Activated T-cell treated with anti-CD3 and anti-CD28 coated beads, Interleukin-2, amount 50 U/mL, for 24 hours (primary cell): ENCODE data around the gene ZNF577.
"Not testable (repeated sequence)": the region's sequence is repeated elsewhere in the genome, so short reads cannot be mapped to it uniquely, and the experiment has no call there.

Source experiments
- DNase-seq: peaks from one replicate; pipeline ENCODE4 v3.0.0-alpha.2; 2020
- H3K27ac Mint-ChIP-seq: 2 replicates; pipeline ENCODE4 v1.8.0; 2020; ENCODE audit warnings: mild to moderate bottlenecking, mixed read lengths
- H3K27me3 Mint-ChIP-seq: 2 replicates; pipeline ENCODE4 v1.8.0; 2020; ENCODE audit warnings: mixed read lengths
- H3K36me3 Mint-ChIP-seq: 2 replicates; pipeline ENCODE4 v1.8.0; 2020; ENCODE audit warnings: low read depth, mixed read lengths
- H3K4me1 Mint-ChIP-seq: 2 replicates; pipeline ENCODE4 v1.8.0; 2020; ENCODE audit warnings: low read depth, mixed read lengths
- H3K4me3 Mint-ChIP-seq: 2 replicates; pipeline ENCODE4 v1.8.0; 2020; ENCODE audit warnings: mild to moderate bottlenecking, moderate library complexity, mixed read lengths
- H3K9me3 Mint-ChIP-seq: 2 replicates; pipeline ENCODE4 v1.8.0; 2020; ENCODE audit warnings: mixed read lengths

The ZNF577 gene

GRCh38 chr19:51887522-51888498, at the start of gene ZNF577:
Gene ZNF577 (minus strand): TSS chr19:51887951. CDS start chr19:51880382, 7,569 bp downstream.
- peak; percentile 69 for DNase-seq
- Mint-ChIP-seq H3K36me3 (peaks cover 98% of the 10 kb centered on the region), H3K27ac (peak within 1 kb of the TSS; percentile 77), H3K9me3 (peaks cover 73% of the 10 kb centered on the region), H3K4me1 (peaks cover 6% of the 10 kb centered on the region), H3K27me3 (no peaks in the 10 kb centered on the region), H3K4me3 (peak within 1 kb of the TSS; percentile 84)

- peaks cover 98% of the 10 kb centered on the region for H3K36me3 Mint-ChIP-seq
- DNase-seq: no peak
- peaks cover 58% of the 10 kb centered on the region for H3K9me3 Mint-ChIP-seq
- H3K4me1 Mint-ChIP-seq: peaks cover 19% of the 10 kb centered on the region
- H3K4me3 Mint-ChIP-seq: no peak overlapping the region
- H3K27me3 Mint-ChIP-seq: no peaks in the 10 kb centered on the region
- no peak overlapping the region for H3K27ac Mint-ChIP-seq
Observed at GRCh38 chr19:51931921-51932320, 44.2 kb upstream of the ZNF577 start.

GRCh38 chr19:51927859-51928258, 40.1 kb upstream of the ZNF577 start:
- Mint-ChIP-seq H3K27me3 (no peaks in the 10 kb centered on the region), H3K9me3 (peaks cover 71% of the 10 kb centered on the region), H3K27ac (peak overlapping the region; percentile 96), H3K4me1 (peaks cover 25% of the 10 kb centered on the region), H3K36me3 (peaks cover 93% of the 10 kb centered on the region), H3K4me3 (peak overlapping the region; percentile 99)
- no peak for DNase-seq

GRCh38 chr19:51926784-51927741, 39.3 kb upstream of the ZNF577 start, which contains the start of gene ZNF613:
Gene ZNF613 (plus strand): TSS chr19:51927472. CDS start chr19:51936221, 8,749 bp downstream.
- Mint-ChIP-seq H3K4me1 (peaks cover 25% of the 10 kb centered on the region), H3K27me3 (no peaks in the 10 kb centered on the region), H3K4me3 (peak within 1 kb of the TSS; percentile 99), H3K9me3 (peaks cover 75% of the 10 kb centered on the region), H3K27ac (peak within 1 kb of the TSS; percentile 96), H3K36me3 (peaks cover 91% of the 10 kb centered on the region)
- peak; percentile 88 for DNase-seq

- no peak for DNase-seq
- peaks cover 25% of the 10 kb centered on the region for H3K4me1 Mint-ChIP-seq
- peaks cover 76% of the 10 kb centered on the region for H3K9me3 Mint-ChIP-seq
- H3K27me3 Mint-ChIP-seq: no peaks in the 10 kb centered on the region
- peak overlapping the region; percentile 96 for H3K27ac Mint-ChIP-seq
- peaks cover 91% of the 10 kb centered on the region for H3K36me3 Mint-ChIP-seq
- peak overlapping the region; percentile 99 for H3K4me3 Mint-ChIP-seq
Observed at GRCh38 chr19:51926426-51926783, 38.7 kb upstream of the ZNF577 start.

- Mint-ChIP-seq H3K27ac (no peak overlapping the region), H3K4me3 (no peak overlapping the region), H3K4me1 (peaks cover 6% of the 10 kb centered on the region), H3K27me3 (no peaks in the 10 kb centered on the region), H3K36me3 (peaks cover 72% of the 10 kb centered on the region), H3K9me3 (peaks cover 74% of the 10 kb centered on the region)
- DNase-seq: no peak
Observed at GRCh38 chr19:51921949-51922348, 34.2 kb upstream of the ZNF577 start.

- no peak overlapping the region for H3K27ac Mint-ChIP-seq
- H3K36me3 Mint-ChIP-seq: peaks cover 62% of the 10 kb centered on the region
- H3K27me3 Mint-ChIP-seq: no peaks in the 10 kb centered on the region
- peaks cover 70% of the 10 kb centered on the region for H3K9me3 Mint-ChIP-seq
- H3K4me1 Mint-ChIP-seq: no peaks in the 10 kb centered on the region
- H3K4me3 Mint-ChIP-seq: no peak overlapping the region
- no peak for DNase-seq
Observed at GRCh38 chr19:51919606-51920005, 31.9 kb upstream of the ZNF577 start.

- no peaks in the 10 kb centered on the region for H3K27me3 Mint-ChIP-seq
- H3K4me1 Mint-ChIP-seq: no peaks in the 10 kb centered on the region
- H3K27ac Mint-ChIP-seq: no peak overlapping the region
- DNase-seq: no peak
- H3K4me3 Mint-ChIP-seq: no peak overlapping the region
- H3K9me3 Mint-ChIP-seq: peaks cover 62% of the 10 kb centered on the region
- peaks cover 45% of the 10 kb centered on the region for H3K36me3 Mint-ChIP-seq
Observed at GRCh38 chr19:51916167-51916566, 28.4 kb upstream of the ZNF577 start.

GRCh38 chr19:51915324-51915867, 27.6 kb upstream of the ZNF577 start:
- peaks cover 2% of the 10 kb centered on the region for H3K27me3 Mint-ChIP-seq
- no peak overlapping the region for H3K4me3 Mint-ChIP-seq
- peaks cover 43% of the 10 kb centered on the region for H3K36me3 Mint-ChIP-seq
- no peak overlapping the region for H3K27ac Mint-ChIP-seq
- peaks cover 59% of the 10 kb centered on the region for H3K9me3 Mint-ChIP-seq
- DNase-seq: no peak
- H3K4me1 Mint-ChIP-seq: no peaks in the 10 kb centered on the region

GRCh38 chr19:51907981-51908380, 20.2 kb upstream of the ZNF577 start:
- Mint-ChIP-seq H3K27me3 (peaks cover 39% of the 10 kb centered on the region), H3K36me3 (peaks cover 74% of the 10 kb centered on the region), H3K4me1 (peaks cover 14% of the 10 kb centered on the region), H3K9me3 (peaks cover 71% of the 10 kb centered on the region)
- not testable (repeated sequence) for H3K27ac Mint-ChIP-seq, DNase-seq, H3K4me3 Mint-ChIP-seq

GRCh38 chr19:51906108-51906507, 18.4 kb upstream of the ZNF577 start:
- peaks cover 21% of the 10 kb centered on the region for H3K4me1 Mint-ChIP-seq
- H3K27me3 Mint-ChIP-seq: peaks cover 39% of the 10 kb centered on the region
- not testable (repeated sequence) for H3K27ac Mint-ChIP-seq, DNase-seq, H3K4me3 Mint-ChIP-seq
- H3K36me3 Mint-ChIP-seq: peaks cover 87% of the 10 kb centered on the region
- peaks cover 67% of the 10 kb centered on the region for H3K9me3 Mint-ChIP-seq

GRCh38 chr19:51905639-51906038, 17.9 kb upstream of the ZNF577 start:
- not testable (repeated sequence) for H3K27ac Mint-ChIP-seq, H3K4me3 Mint-ChIP-seq, DNase-seq
- Mint-ChIP-seq H3K27me3 (peaks cover 39% of the 10 kb centered on the region), H3K36me3 (peaks cover 89% of the 10 kb centered on the region), H3K4me1 (peaks cover 21% of the 10 kb centered on the region), H3K9me3 (peaks cover 68% of the 10 kb centered on the region)

GRCh38 chr19:51905206-51905605, 17.5 kb upstream of the ZNF577 start:
- DNase-seq: no peak
- Mint-ChIP-seq H3K27ac (no peak overlapping the region), H3K36me3 (peaks cover 91% of the 10 kb centered on the region), H3K27me3 (peaks cover 37% of the 10 kb centered on the region), H3K4me1 (peaks cover 21% of the 10 kb centered on the region), H3K9me3 (peaks cover 69% of the 10 kb centered on the region), H3K4me3 (peak overlapping the region; percentile 91)
